HepG2 (cell line): Measurements from ENCODE around the gene HOXA10. TPM values are rescaled to one million over a fixed set of nuclear protein-coding genes. Genes with fewer than 3 reads are reported as not detected.

ENCODE experiments used
- ARHGAP35 ChIP-seq: sonication (generic); formaldehyde crosslinking; IDR thresholded peaks from 2 replicates; pipeline ENCODE4 v1.9.0; 2022; ENCODE audit warnings: mild to moderate bottlenecking, inconsistent platforms, moderate library complexity, missing genetic modification reagents, borderline replicate concordance
- CAMTA2 ChIP-seq: sonication (generic); formaldehyde crosslinking; IDR thresholded peaks from 2 replicates; pipeline ENCODE4 v1.4.0; 2020; ENCODE audit warnings: mild to moderate bottlenecking, missing genetic modification reagents, borderline replicate concordance
- ELF3 ChIP-seq: IDR thresholded peaks from 2 replicates; pipeline ENCODE4 v1.6.1; 2016; ENCODE audit warnings: missing genetic modification reagents, missing compliant biosample characterization
- FOXA3 ChIP-seq: IDR thresholded peaks from 2 replicates; pipeline ENCODE4 v1.6.1; 2016; ENCODE audit warnings: missing genetic modification reagents, missing compliant biosample characterization
- JDP2 ChIP-seq: sonication (generic); formaldehyde crosslinking; IDR thresholded peaks from 2 replicates; pipeline ENCODE4 v1.8.1; 2022; ENCODE audit warnings: missing genetic modification reagents, borderline replicate concordance
- KAT7 ChIP-seq: IDR thresholded peaks from 2 replicates; pipeline ENCODE4 v1.6.1; 2018; ENCODE audit warnings: borderline replicate concordance, missing compliant biosample characterization
- MXD4 ChIP-seq: IDR thresholded peaks from 2 replicates; pipeline ENCODE4 v1.6.1; 2016; ENCODE audit warnings: mild to moderate bottlenecking, missing biosample characterization, missing genetic modification reagents
- PAX8 ChIP-seq: sonication (generic); formaldehyde crosslinking; IDR thresholded peaks from 2 replicates; pipeline ENCODE4 v1.8.0; 2022; ENCODE audit warnings: mild to moderate bottlenecking, missing genetic modification reagents, borderline replicate concordance
- PHF20 ChIP-seq: sonication (generic); formaldehyde crosslinking; IDR thresholded peaks from 2 replicates; pipeline ENCODE4 v1.5.0; 2020; ENCODE audit warnings: mild to moderate bottlenecking, missing genetic modification reagents
- PHF21A ChIP-seq: sonication (generic); formaldehyde crosslinking; IDR thresholded peaks from 2 replicates; pipeline ENCODE4 v1.5.0; 2020; ENCODE audit warnings: mild to moderate bottlenecking, missing genetic modification reagents
- POGZ ChIP-seq: sonication (generic); formaldehyde crosslinking; IDR thresholded peaks from 2 replicates; pipeline ENCODE4 v1.4.0; 2020; ENCODE audit warnings: mild to moderate bottlenecking, missing genetic modification reagents
- REPIN1 ChIP-seq: sonication (generic); formaldehyde crosslinking; IDR thresholded peaks from 2 replicates; pipeline ENCODE4 v1.8.0; 2022; ENCODE audit warnings: missing genetic modification reagents, low read depth, mild to moderate bottlenecking, borderline replicate concordance
- ZNF567 ChIP-seq: sonication (generic); formaldehyde crosslinking; IDR thresholded peaks from 2 replicates; pipeline ENCODE4 v1.8.1; 2023; ENCODE audit warnings: mild to moderate bottlenecking, missing genetic modification reagents, borderline replicate concordance
- polyA plus RNA-seq, 8 experiments: library from polyadenylated mRNA; depleted of rRNA in 3 of 8; stranded (reverse) in 7 of 8; unstranded in 1 of 8; fragments of >200 nt; fragmentation: Illumina TruSeq in 4 of 8; extraction: Trizol in 4 of 8; gene quantifications; 2 replicates each; pipeline versions ENCODE4 v1.2.1 to v1.2.3, GENCODE V29; 2011 to 2016; ENCODE audit warnings: low read depth in 4 of 8, missing spikeins in 1 of 8, mixed read lengths in 1 of 8; ENCODE audit not compliant: insufficient read depth in 1 of 8
- total RNA-seq, 5 experiments: library from RNA; depleted of rRNA; stranded (reverse); fragments of >200 nt; fragmentation: Illumina TruSeq; extraction: Trizol; gene quantifications; 2 replicates each; pipeline ENCODE4 v1.2.3, GENCODE V29; 2016; ENCODE audit warnings: low read depth in 1 of 5
- TF ChIP-seq, protein P1 (sequence below): sonication (generic); formaldehyde crosslinking; IDR thresholded peaks from 2 replicates; pipeline ENCODE4 v1.5.1; 2020; ENCODE audit warnings: missing genetic modification reagents, mild to moderate bottlenecking, borderline replicate concordance
- TF ChIP-seq, protein P2 (sequence below): sonication (generic); formaldehyde crosslinking; IDR thresholded peaks from 2 replicates; pipeline ENCODE4 v1.4.0; 2020; ENCODE audit warnings: missing genetic modification reagents
- TF ChIP-seq, protein P3 (sequence below): sonication (generic); formaldehyde crosslinking; IDR thresholded peaks from 2 replicates; pipeline ENCODE4 v1.9.0; 2021; ENCODE audit warnings: missing genetic modification reagents, mild to moderate bottlenecking, borderline replicate concordance
- TF ChIP-seq, protein P4 (sequence below): sonication (generic); formaldehyde crosslinking; IDR thresholded peaks from 2 replicates; pipeline ENCODE4 v1.4.0; 2020; ENCODE audit warnings: mild to moderate bottlenecking, missing genetic modification reagents
- TF ChIP-seq, protein P5 (sequence below): sonication (generic); formaldehyde crosslinking; IDR thresholded peaks from 2 replicates; pipeline ENCODE4 v1.4.0; 2020; ENCODE audit warnings: low read depth, mild to moderate bottlenecking, missing genetic modification reagents
- TF ChIP-seq, protein P6 (sequence below): IDR thresholded peaks from 2 replicates; pipeline ENCODE4 v1.6.1; 2016; ENCODE audit warnings: low read depth, borderline replicate concordance

Gene HOXA10
- total and polyA plus RNA-seq, 2 of the 13 experiments (the other 11 are each of a cell fraction or from before 2014, with no cell fraction given): not detected

DNA sequence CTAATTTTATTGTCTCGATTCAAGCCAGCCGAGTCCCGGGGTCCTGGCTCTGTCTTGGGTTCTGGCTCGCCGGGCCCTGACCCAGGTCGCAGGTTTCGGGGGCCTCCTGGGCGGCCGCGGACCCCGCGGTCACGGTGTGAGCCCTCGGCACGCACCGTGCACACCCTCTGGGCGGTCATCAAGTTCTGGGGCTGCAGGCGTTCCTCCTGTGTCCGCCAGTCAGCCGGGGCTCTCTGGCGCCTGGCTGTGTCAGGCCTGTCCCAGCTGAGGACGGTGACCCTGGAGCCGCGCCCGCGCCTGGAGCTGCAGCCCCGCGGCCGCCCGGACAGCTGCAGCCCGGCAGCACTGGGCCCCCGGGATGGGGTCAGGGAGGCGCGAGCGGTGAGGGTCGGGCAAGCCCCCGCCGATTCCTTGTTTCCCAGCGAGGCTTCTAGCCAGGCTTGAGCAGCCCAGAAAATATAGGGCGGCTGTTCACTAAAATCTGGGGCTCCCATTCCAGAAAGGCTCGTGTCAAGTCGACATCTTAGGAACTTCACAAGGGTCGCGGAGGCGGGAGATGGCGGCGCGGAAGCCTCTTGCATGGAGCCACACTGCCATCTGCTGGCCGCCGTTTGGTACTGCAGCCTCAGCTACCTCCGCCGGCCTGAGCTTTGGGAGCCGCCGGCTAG lies 13.4 kb downstream of the HOXA10 start (continued):
- TF ChIP-seq, protein P1, sequence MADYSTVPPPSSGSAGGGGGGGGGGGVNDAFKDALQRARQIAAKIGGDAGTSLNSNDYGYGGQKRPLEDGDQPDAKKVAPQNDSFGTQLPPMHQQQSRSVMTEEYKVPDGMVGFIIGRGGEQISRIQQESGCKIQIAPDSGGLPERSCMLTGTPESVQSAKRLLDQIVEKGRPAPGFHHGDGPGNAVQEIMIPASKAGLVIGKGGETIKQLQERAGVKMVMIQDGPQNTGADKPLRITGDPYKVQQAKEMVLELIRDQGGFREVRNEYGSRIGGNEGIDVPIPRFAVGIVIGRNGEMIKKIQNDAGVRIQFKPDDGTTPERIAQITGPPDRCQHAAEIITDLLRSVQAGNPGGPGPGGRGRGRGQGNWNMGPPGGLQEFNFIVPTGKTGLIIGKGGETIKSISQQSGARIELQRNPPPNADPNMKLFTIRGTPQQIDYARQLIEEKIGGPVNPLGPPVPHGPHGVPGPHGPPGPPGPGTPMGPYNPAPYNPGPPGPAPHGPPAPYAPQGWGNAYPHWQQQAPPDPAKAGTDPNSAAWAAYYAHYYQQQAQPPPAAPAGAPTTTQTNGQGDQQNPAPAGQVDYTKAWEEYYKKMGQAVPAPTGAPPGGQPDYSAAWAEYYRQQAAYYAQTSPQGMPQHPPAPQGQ (CRISPR knock-in tag): no peak
- TF ChIP-seq, protein P2, sequence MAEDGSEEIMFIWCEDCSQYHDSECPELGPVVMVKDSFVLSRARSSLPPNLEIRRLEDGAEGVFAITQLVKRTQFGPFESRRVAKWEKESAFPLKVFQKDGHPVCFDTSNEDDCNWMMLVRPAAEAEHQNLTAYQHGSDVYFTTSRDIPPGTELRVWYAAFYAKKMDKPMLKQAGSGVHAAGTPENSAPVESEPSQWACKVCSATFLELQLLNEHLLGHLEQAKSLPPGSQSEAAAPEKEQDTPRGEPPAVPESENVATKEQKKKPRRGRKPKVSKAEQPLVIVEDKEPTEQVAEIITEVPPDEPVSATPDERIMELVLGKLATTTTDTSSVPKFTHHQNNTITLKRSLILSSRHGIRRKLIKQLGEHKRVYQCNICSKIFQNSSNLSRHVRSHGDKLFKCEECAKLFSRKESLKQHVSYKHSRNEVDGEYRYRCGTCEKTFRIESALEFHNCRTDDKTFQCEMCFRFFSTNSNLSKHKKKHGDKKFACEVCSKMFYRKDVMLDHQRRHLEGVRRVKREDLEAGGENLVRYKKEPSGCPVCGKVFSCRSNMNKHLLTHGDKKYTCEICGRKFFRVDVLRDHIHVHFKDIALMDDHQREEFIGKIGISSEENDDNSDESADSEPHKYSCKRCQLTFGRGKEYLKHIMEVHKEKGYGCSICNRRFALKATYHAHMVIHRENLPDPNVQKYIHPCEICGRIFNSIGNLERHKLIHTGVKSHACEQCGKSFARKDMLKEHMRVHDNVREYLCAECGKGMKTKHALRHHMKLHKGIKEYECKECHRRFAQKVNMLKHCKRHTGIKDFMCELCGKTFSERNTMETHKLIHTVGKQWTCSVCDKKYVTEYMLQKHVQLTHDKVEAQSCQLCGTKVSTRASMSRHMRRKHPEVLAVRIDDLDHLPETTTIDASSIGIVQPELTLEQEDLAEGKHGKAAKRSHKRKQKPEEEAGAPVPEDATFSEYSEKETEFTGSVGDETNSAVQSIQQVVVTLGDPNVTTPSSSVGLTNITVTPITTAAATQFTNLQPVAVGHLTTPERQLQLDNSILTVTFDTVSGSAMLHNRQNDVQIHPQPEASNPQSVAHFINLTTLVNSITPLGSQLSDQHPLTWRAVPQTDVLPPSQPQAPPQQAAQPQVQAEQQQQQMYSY (CRISPR knock-in tag): no peak
- no peak for TF ChIP-seq ELF3 (CRISPR knock-in tag)
- peak; percentile 55; the same call in 1 of the 2 replicates for TF ChIP-seq CAMTA2 (CRISPR knock-in tag)
- no peak for TF ChIP-seq PAX8
- TF ChIP-seq, protein P3, sequence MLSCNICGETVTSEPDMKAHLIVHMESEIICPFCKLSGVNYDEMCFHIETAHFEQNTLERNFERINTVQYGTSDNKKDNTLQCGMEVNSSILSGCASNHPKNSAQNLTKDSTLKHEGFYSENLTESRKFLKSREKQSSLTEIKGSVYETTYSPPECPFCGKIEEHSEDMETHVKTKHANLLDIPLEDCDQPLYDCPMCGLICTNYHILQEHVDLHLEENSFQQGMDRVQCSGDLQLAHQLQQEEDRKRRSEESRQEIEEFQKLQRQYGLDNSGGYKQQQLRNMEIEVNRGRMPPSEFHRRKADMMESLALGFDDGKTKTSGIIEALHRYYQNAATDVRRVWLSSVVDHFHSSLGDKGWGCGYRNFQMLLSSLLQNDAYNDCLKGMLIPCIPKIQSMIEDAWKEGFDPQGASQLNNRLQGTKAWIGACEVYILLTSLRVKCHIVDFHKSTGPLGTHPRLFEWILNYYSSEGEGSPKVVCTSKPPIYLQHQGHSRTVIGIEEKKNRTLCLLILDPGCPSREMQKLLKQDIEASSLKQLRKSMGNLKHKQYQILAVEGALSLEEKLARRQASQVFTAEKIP (CRISPR knock-in tag): no peak
- TF ChIP-seq ZNF567 (CRISPR knock-in tag): no peak
- TF ChIP-seq POGZ (CRISPR knock-in tag): 0 out of 2 replicates have a peak, but pooled peaks have one; percentile 39
- 0 out of 2 replicates have a peak, but pooled peaks have one; percentile 43 for TF ChIP-seq REPIN1 (CRISPR knock-in tag)
- peak; percentile 38; the same call in 1 of the 2 replicates for TF ChIP-seq KAT7 (CRISPR knock-in tag)
- TF ChIP-seq PHF21A (CRISPR knock-in tag): peak; percentile 70; the same call in 1 of the 2 replicates
- peak; percentile 9; the same call in 1 of the 2 replicates for TF ChIP-seq FOXA3
- TF ChIP-seq, protein P4, sequence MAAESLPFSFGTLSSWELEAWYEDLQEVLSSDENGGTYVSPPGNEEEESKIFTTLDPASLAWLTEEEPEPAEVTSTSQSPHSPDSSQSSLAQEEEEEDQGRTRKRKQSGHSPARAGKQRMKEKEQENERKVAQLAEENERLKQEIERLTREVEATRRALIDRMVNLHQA (CRISPR knock-in tag): no peak
- TF ChIP-seq, protein P5, sequence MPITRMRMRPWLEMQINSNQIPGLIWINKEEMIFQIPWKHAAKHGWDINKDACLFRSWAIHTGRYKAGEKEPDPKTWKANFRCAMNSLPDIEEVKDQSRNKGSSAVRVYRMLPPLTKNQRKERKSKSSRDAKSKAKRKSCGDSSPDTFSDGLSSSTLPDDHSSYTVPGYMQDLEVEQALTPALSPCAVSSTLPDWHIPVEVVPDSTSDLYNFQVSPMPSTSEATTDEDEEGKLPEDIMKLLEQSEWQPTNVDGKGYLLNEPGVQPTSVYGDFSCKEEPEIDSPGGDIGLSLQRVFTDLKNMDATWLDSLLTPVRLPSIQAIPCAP: no peak
- TF ChIP-seq JDP2 (CRISPR knock-in tag): no peak
- TF ChIP-seq MXD4 (CRISPR knock-in tag): 0 out of 2 replicates have a peak, but pooled peaks have one; percentile 21
- no peak; the same call in 1 of the 2 replicates for TF ChIP-seq PHF20 (CRISPR knock-in tag)
- TF ChIP-seq ARHGAP35: no peak
- TF ChIP-seq, protein P6, sequence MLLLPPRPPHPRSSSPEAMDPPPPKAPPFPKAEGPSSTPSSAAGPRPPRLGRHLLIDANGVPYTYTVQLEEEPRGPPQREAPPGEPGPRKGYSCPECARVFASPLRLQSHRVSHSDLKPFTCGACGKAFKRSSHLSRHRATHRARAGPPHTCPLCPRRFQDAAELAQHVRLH (CRISPR knock-in tag): peak; percentile 61; the same call in 1 of the 2 replicates
